Breast epithelium (tissue), 4 donors: ENCODE results near the gene DPP3. TPM values are rescaled to one million over a fixed set of nuclear protein-coding genes. Genes with fewer than 3 reads are reported as not detected.
"Not testable (repeated sequence)": the region's sequence is repeated elsewhere in the genome, so short reads cannot be mapped to it uniquely, and the experiment has no call there.

Source experiments
- DNase-seq, 2 donors: peaks; one replicate each; pipeline ENCODE4 v3.0.0-alpha.2; 2019; ENCODE audit warnings: low spot score in 2 of 2
- H3K27ac ChIP-seq, 2 donors: fragments of 200-600 bp; sonication (generic) in 1 of 2; one replicate each; pipeline ENCODE4 v1.5.1; 2016 to 2019; ENCODE audit warnings: mild to moderate bottlenecking in 1 of 2
- H3K27me3 ChIP-seq, 2 donors: fragments of 200-600 bp; sonication (generic) in 1 of 2; one replicate each; pipeline versions ENCODE4 v1.5.1 to v1.6.0; 2017 to 2019; ENCODE audit warnings: control low read depth in 1 of 2, mild to moderate bottlenecking in 1 of 2
- H3K36me3 ChIP-seq: fragments of 200-600 bp; one replicate; pipeline ENCODE4 v1.5.1; 2019
- H3K4me1 ChIP-seq, 2 donors: fragments of 200-600 bp; sonication (generic); one replicate each; pipeline ENCODE4 v1.5.1; 2016 to 2019; ENCODE audit warnings: control low read depth in 1 of 2
- H3K4me3 ChIP-seq, 3 donors: fragments of 200-600 bp; sonication (generic); 1 replicate in 2 of 3; 2 replicates in 1 of 3; pipeline ENCODE4 v1.5.1; 2016 to 2019; ENCODE audit warnings: mild to moderate bottlenecking in 3 of 3, moderate library complexity in 2 of 3
- H3K9me3 ChIP-seq, 2 donors: fragments of 200-600 bp; sonication (generic) in 1 of 2; one replicate each; pipeline ENCODE4 v1.5.1; 2016 to 2019; ENCODE audit warnings: control low read depth in 1 of 2
- CTCF ChIP-seq, 3 donors: fragments of 450-650 bp; IDR thresholded peaks; one replicate each; pipeline ENCODE4 v1.5.1; 2016 to 2017; ENCODE audit warnings: antibody characterized with exemption in 3 of 3, mild to moderate bottlenecking in 3 of 3, moderate library complexity in 3 of 3
- POLR2A ChIP-seq: fragments of 450-650 bp; IDR thresholded peaks from one replicate; pipeline ENCODE4 v1.6.1; 2016; ENCODE audit warnings: antibody characterized with exemption, mild to moderate bottlenecking, moderate library complexity
- POLR2AphosphoS5 ChIP-seq, 3 donors: sonication (generic); formaldehyde crosslinking; IDR thresholded peaks; one replicate each; pipeline ENCODE4 v1.6.1; 2017; ENCODE audit warnings: antibody characterized with exemption in 3 of 3
- intact Hi-C: fragments of 100-400 bp; cut with DNase I; formaldehyde crosslinking; loops from one replicate; pipeline ENCODE4 v1.15.1; 2023; ENCODE audit warnings: low total_unique reads
- total RNA-seq, 3 donors: library from RNA; depleted of rRNA; stranded (reverse); fragments of >200 nt; gene quantifications; one replicate each; pipeline ENCODE4 v1.1.0, GENCODE V29; 2016

Gene DPP3
- total RNA-seq, 3 donors from 2014 or later = 16.5 to 24.3 (median 16.7) TPM

- H3K9me3 ChIP-seq = no peaks in the 10 kb centered on the region
- H3K4me1 ChIP-seq = no peaks in the 10 kb centered on the region
- TF ChIP-seq CTCF (IDR thresholded peaks at IDR 0.05) = no peak
- no peaks in the 10 kb centered on the region for H3K27me3 ChIP-seq
- no peak for DNase-seq
- H3K27ac ChIP-seq = no peak overlapping the region
- intact Hi-C loops = no loop called here
- H3K36me3 ChIP-seq = no peaks in the 10 kb centered on the region
- no peak overlapping the region for H3K4me3 ChIP-seq
These were observed 50.9 kb downstream of the DPP3 start for GRCh38 chr11:66530927-66531709.

- H3K36me3 ChIP-seq = no peaks in the 10 kb centered on the region
These were observed 51.6 kb downstream of the DPP3 start for GRCh38 chr11:66531841-66532240.

GRCh38 chr11:66532784-66533183 lies 52.5 kb downstream of the DPP3 start:
- no peak for TF ChIP-seq CTCF (IDR thresholded peaks at IDR 0.05)
- no peak for TF ChIP-seq POLR2A
- no peak for TF ChIP-seq POLR2AphosphoS5 (IDR thresholded peaks at IDR 0.05)
- Histone ChIP-seq H3K4me1 (no peaks in the 10 kb centered on the region), H3K27me3 (no peaks in the 10 kb centered on the region), H3K36me3 (no peaks in the 10 kb centered on the region), H3K27ac (no peak overlapping the region), H3K9me3 (no peaks in the 10 kb centered on the region), H3K4me3 (no peak overlapping the region)
- intact Hi-C loops = no loop called here
- DNase-seq = no peak

More at GRCh38 chr11:66531841-66532240, 51.6 kb downstream of the DPP3 start:
- no peak for DNase-seq
- no peaks in the 10 kb centered on the region for H3K9me3 ChIP-seq
- intact Hi-C loops = no loop called here
- H3K4me1 ChIP-seq = no peaks in the 10 kb centered on the region
- TF ChIP-seq POLR2AphosphoS5 (IDR thresholded peaks at IDR 0.05) (no peak), CTCF (IDR thresholded peaks at IDR 0.05) (no peak), POLR2A (no peak)
- H3K27me3 ChIP-seq = no peaks in the 10 kb centered on the region
- no peak overlapping the region for H3K4me3 ChIP-seq
- H3K27ac ChIP-seq = no peak overlapping the region

- Histone ChIP-seq H3K27me3 (no peaks in the 10 kb centered on the region), H3K27ac (no peak overlapping the region), H3K4me1 (no peaks in the 10 kb centered on the region), H3K9me3 (no peaks in the 10 kb centered on the region), H3K4me3 (no peak overlapping the region), H3K36me3 (no peaks in the 10 kb centered on the region)
- intact Hi-C loops = no loop called here
- TF ChIP-seq POLR2A (no peak), POLR2AphosphoS5 (IDR thresholded peaks at IDR 0.05) (no peak), CTCF (IDR thresholded peaks at IDR 0.05) (no peak)
- no peak for DNase-seq
These were observed 59.1 kb downstream of the DPP3 start for GRCh38 chr11:66539170-66539869.

- TF ChIP-seq POLR2AphosphoS5 (IDR thresholded peaks at IDR 0.05) (no peak), POLR2A (no peak), CTCF (IDR thresholded peaks at IDR 0.05) (no peak)
- H3K27me3 ChIP-seq = no peaks in the 10 kb centered on the region
- H3K27ac ChIP-seq = no peak overlapping the region
- intact Hi-C loops = no loop called here
- no peak for DNase-seq
- H3K4me3 ChIP-seq = no peak overlapping the region
- no peaks in the 10 kb centered on the region for H3K4me1 ChIP-seq
- H3K36me3 ChIP-seq = no peaks in the 10 kb centered on the region
- no peaks in the 10 kb centered on the region for H3K9me3 ChIP-seq
These were observed 59.6 kb downstream of the DPP3 start for GRCh38 chr11:66539870-66540213.

GRCh38 chr11:66540598-66540997 lies 60.4 kb downstream of the DPP3 start:
- H3K27ac ChIP-seq, H3K9me3 ChIP-seq, intact Hi-C loops, H3K4me1 ChIP-seq, H3K36me3 ChIP-seq, DNase-seq, H3K4me3 ChIP-seq, H3K27me3 ChIP-seq: not testable (repeated sequence)
